ENCODE results near the gene SMIM24.

SMIM24 gene

GRCh38 chr19:3426433-3426832, 53.9 kb downstream of the SMIM24 start:
- no peak for DNase-seq

All from AML-193 (cell line).